Measurements from ENCODE around the gene TP53INP2.

TP53INP2 gene

GRCh38 chr20:34683667-34684066, 20.5 kb upstream of the TP53INP2 start:
- Mint-ChIP-seq H3K27me3 (no peaks in the 10 kb centered on the region), H3K9me3 (no peaks in the 10 kb centered on the region), H3K4me3 (no peak overlapping the region), H3K36me3 (ENCODE audit: insufficient read depth) (no peaks in the 10 kb centered on the region), H3K4me1 (no peaks in the 10 kb centered on the region), H3K27ac (ENCODE audit: low read depth) (no peak overlapping the region)
- DNase-seq (ENCODE audit: low spot score in 2 of 2) (no peak), ATAC-seq (replicated peaks; ENCODE audit: extremely low read depth, poor library complexity, severe bottlenecking) (no peak)

GRCh38 chr20:34689486-34689885, 14.7 kb upstream of the TP53INP2 start:
- DNase-seq (ENCODE audit: low spot score in 2 of 2) (no peak), ATAC-seq (replicated peaks; ENCODE audit: extremely low read depth, poor library complexity, severe bottlenecking) (no peak)
- Mint-ChIP-seq H3K27me3 (no peaks in the 10 kb centered on the region), H3K9me3 (no peaks in the 10 kb centered on the region), H3K4me1 (no peaks in the 10 kb centered on the region), H3K4me3 (no peak overlapping the region), H3K27ac (ENCODE audit: low read depth) (no peak overlapping the region), H3K36me3 (ENCODE audit: insufficient read depth) (peaks cover 1% of the 10 kb centered on the region)

GRCh38 chr20:34691838-34692237, 12.3 kb upstream of the TP53INP2 start:
- H3K4me3 Mint-ChIP-seq: no peak overlapping the region

GRCh38 chr20:34693414-34693813, 10.7 kb upstream of the TP53INP2 start:
- Mint-ChIP-seq H3K27ac (ENCODE audit: low read depth) (no peak overlapping the region), H3K27me3 (no peaks in the 10 kb centered on the region), H3K36me3 (ENCODE audit: insufficient read depth) (peaks cover 3% of the 10 kb centered on the region), H3K4me1 (no peaks in the 10 kb centered on the region), H3K4me3 (no peak overlapping the region), H3K9me3 (no peaks in the 10 kb centered on the region)
- DNase-seq (ENCODE audit: low spot score in 2 of 2) (no peak), ATAC-seq (replicated peaks; ENCODE audit: extremely low read depth, poor library complexity, severe bottlenecking) (no peak)

More at GRCh38 chr20:34691838-34692237, 12.3 kb upstream of the TP53INP2 start:
- H3K36me3 Mint-ChIP-seq (ENCODE audit: insufficient read depth): peaks cover 3% of the 10 kb centered on the region
- no peaks in the 10 kb centered on the region for H3K4me1 Mint-ChIP-seq
- no peak for ATAC-seq (replicated peaks; ENCODE audit: extremely low read depth, poor library complexity, severe bottlenecking)
- DNase-seq (ENCODE audit: low spot score in 2 of 2): no peak
- H3K9me3 Mint-ChIP-seq: no peaks in the 10 kb centered on the region
- no peaks in the 10 kb centered on the region for H3K27me3 Mint-ChIP-seq
- H3K27ac Mint-ChIP-seq (ENCODE audit: low read depth): no peak overlapping the region

GRCh38 chr20:34701405-34702085, 2.6 kb upstream of the TP53INP2 start:
- no peak overlapping the region for H3K27ac Mint-ChIP-seq (ENCODE audit: low read depth)
- DNase-seq (ENCODE audit: low spot score in 2 of 2) (no peak), ATAC-seq (replicated peaks; ENCODE audit: extremely low read depth, poor library complexity, severe bottlenecking) (no peak)
- H3K9me3 Mint-ChIP-seq: no peaks in the 10 kb centered on the region
- H3K4me1 Mint-ChIP-seq: peaks cover 20% of the 10 kb centered on the region
- peak overlapping the region; percentile 45 for H3K4me3 Mint-ChIP-seq
- H3K27me3 Mint-ChIP-seq: no peaks in the 10 kb centered on the region
- H3K36me3 Mint-ChIP-seq (ENCODE audit: insufficient read depth): peaks cover 25% of the 10 kb centered on the region

GRCh38 chr20:34703061-34703423, 1.1 kb upstream of the TP53INP2 start:
- ATAC-seq (replicated peaks; ENCODE audit: extremely low read depth, poor library complexity, severe bottlenecking): no peak
- no peaks in the 10 kb centered on the region for H3K27me3 Mint-ChIP-seq
- peak overlapping the region; percentile 100 for H3K27ac Mint-ChIP-seq (ENCODE audit: low read depth)
- peaks cover 20% of the 10 kb centered on the region for H3K4me1 Mint-ChIP-seq
- DNase-seq (ENCODE audit: low spot score in 2 of 2): no peak
- peak overlapping the region; percentile 96 for H3K4me3 Mint-ChIP-seq
- H3K9me3 Mint-ChIP-seq: no peaks in the 10 kb centered on the region
- H3K36me3 Mint-ChIP-seq (ENCODE audit: insufficient read depth): peaks cover 30% of the 10 kb centered on the region

GRCh38 chr20:34703424-34704176, 544 bp upstream of the TP53INP2 start:
- H3K9me3 Mint-ChIP-seq: no peaks in the 10 kb centered on the region
- DNase-seq (ENCODE audit: low spot score in 2 of 2) (peak in 1 of 2 donors; percentile 15), ATAC-seq (replicated peaks; ENCODE audit: extremely low read depth, poor library complexity, severe bottlenecking) (no peak)
- no peaks in the 10 kb centered on the region for H3K27me3 Mint-ChIP-seq
- H3K27ac Mint-ChIP-seq (ENCODE audit: low read depth): peak overlapping the region; percentile 100
- peaks cover 25% of the 10 kb centered on the region for H3K4me1 Mint-ChIP-seq
- H3K36me3 Mint-ChIP-seq (ENCODE audit: insufficient read depth): peaks cover 34% of the 10 kb centered on the region
- peak overlapping the region; percentile 96 for H3K4me3 Mint-ChIP-seq

GRCh38 chr20:34705008-34705396, 858 bp downstream of the TP53INP2 start:
- no peak for DNase-seq (ENCODE audit: low spot score in 2 of 2)
- Mint-ChIP-seq H3K4me3 (peak overlapping the region; percentile 96), H3K4me1 (peaks cover 29% of the 10 kb centered on the region), H3K9me3 (no peaks in the 10 kb centered on the region), H3K27ac (ENCODE audit: low read depth) (peak overlapping the region; percentile 100), H3K27me3 (no peaks in the 10 kb centered on the region), H3K36me3 (ENCODE audit: insufficient read depth) (peaks cover 46% of the 10 kb centered on the region)
- ATAC-seq (replicated peaks; ENCODE audit: extremely low read depth, poor library complexity, severe bottlenecking): no peak

- DNase-seq (ENCODE audit: low spot score in 2 of 2) (no peak), ATAC-seq (replicated peaks; ENCODE audit: extremely low read depth, poor library complexity, severe bottlenecking) (no peak)
- Mint-ChIP-seq H3K36me3 (ENCODE audit: insufficient read depth) (peaks cover 51% of the 10 kb centered on the region), H3K27ac (ENCODE audit: low read depth) (peak overlapping the region; percentile 100), H3K4me1 (peaks cover 36% of the 10 kb centered on the region), H3K27me3 (no peaks in the 10 kb centered on the region), H3K9me3 (no peaks in the 10 kb centered on the region), H3K4me3 (peak overlapping the region; percentile 96)
Measured at GRCh38 chr20:34705397-34706301, 1.5 kb downstream of the TP53INP2 start.

GRCh38 chr20:34706302-34706875, 2.2 kb downstream of the TP53INP2 start:
- Mint-ChIP-seq H3K36me3 (ENCODE audit: insufficient read depth) (peaks cover 57% of the 10 kb centered on the region), H3K27me3 (no peaks in the 10 kb centered on the region), H3K4me3 (no peak overlapping the region), H3K4me1 (peaks cover 38% of the 10 kb centered on the region), H3K27ac (ENCODE audit: low read depth) (peak overlapping the region; percentile 2), H3K9me3 (no peaks in the 10 kb centered on the region)
- ATAC-seq (replicated peaks; ENCODE audit: extremely low read depth, poor library complexity, severe bottlenecking): no peak
- no peak for DNase-seq (ENCODE audit: low spot score in 2 of 2)

- no peaks in the 10 kb centered on the region for H3K9me3 Mint-ChIP-seq
- H3K4me3 Mint-ChIP-seq: no peak overlapping the region
- DNase-seq (ENCODE audit: low spot score in 2 of 2) (no peak), ATAC-seq (replicated peaks; ENCODE audit: extremely low read depth, poor library complexity, severe bottlenecking) (no peak)
- peak overlapping the region; percentile 2 for H3K27ac Mint-ChIP-seq (ENCODE audit: low read depth)
- H3K36me3 Mint-ChIP-seq (ENCODE audit: insufficient read depth): peaks cover 59% of the 10 kb centered on the region
- H3K4me1 Mint-ChIP-seq: peaks cover 38% of the 10 kb centered on the region
- H3K27me3 Mint-ChIP-seq: no peaks in the 10 kb centered on the region
Measured at GRCh38 chr20:34706912-34707784, 3.0 kb downstream of the TP53INP2 start.

All from central memory CD8-positive, alpha-beta T cell (primary cell).